Thyroid gland (tissue), 4 donors: Measurements from ENCODE around the gene NISCH.

Experiments
- CTCF ChIP-seq, 6 experiments: fragments of 200-600 bp in 3 of 6; fragments of 450-650 bp in 3 of 6; sonication (generic) in 3 of 6; IDR thresholded peaks; one replicate each; pipeline ENCODE4 v1.5.1; 2016 to 2019; ENCODE audit warnings: antibody characterized with exemption in 6 of 6, mild to moderate bottlenecking in 2 of 6, inconsistent platforms in 1 of 6, moderate library complexity in 1 of 6
- POLR2A ChIP-seq, 2 donors: fragments of 450-650 bp; IDR thresholded peaks; one replicate each; pipeline ENCODE4 v1.6.1; 2017; ENCODE audit warnings: antibody characterized with exemption in 2 of 2, mild to moderate bottlenecking in 2 of 2, moderate library complexity in 1 of 2

GRCh38 chr3:52494886-52495495 is 39.6 kb downstream of the NISCH start, which contains the start of gene STAB1:
- TF ChIP-seq CTCF (IDR thresholded peaks at IDR 0.05), result no peak
- TF ChIP-seq POLR2A (IDR thresholded peaks at IDR 0.05), result no peak
